Endothelial cell of umbilical vein (primary cell): ENCODE data around the gene RPUSD4. TPM values are rescaled to one million over a fixed set of nuclear protein-coding genes. Genes with fewer than 3 reads are reported as not detected.
A peak's percentile ranks its signal among the peaks of the same experiment; 100 is the strongest.

ENCODE experiments used
- BruUV-seq: library from RNA; stranded (reverse); fragments of 400-500 nt; replicated peaks from 2 replicates; lab custom pipeline; 2021; lab: Mats Ljungman, UMichigan
- CTCF ChIA-PET: fragments of 300-600, 350-600 bp; sonication (Branson Sonifier 250); formaldehyde crosslinking; loops from one replicate; lab custom pipeline; 2021; ENCODE audit warnings: antibody characterized with exemption, inconsistent platforms; lab: Charles Lee
- POLR2A ChIA-PET: fragments of 300-600, 350-600 bp; sonication (Branson Sonifier 250); formaldehyde crosslinking; loops from one replicate; lab custom pipeline; 2021; ENCODE audit warnings: antibody characterized with exemption, inconsistent platforms; lab: Charles Lee
- DNase-seq: peaks from one replicate; pipeline ENCODE4 v3.0.0-alpha.2; 2011; ENCODE audit warnings: low read depth, low spot score
- FAIRE-seq: peaks from 2 replicates; lab custom pipeline; 2011; peaks lifted over from hg19 to GRCh38; lab: Jason Lieb, UNC
- H2AFZ ChIP-seq: 2 replicates; pipeline ENCODE4 v1.6.0; 2012; ENCODE audit warnings: low read depth, low read length, control low read depth, inconsistent platforms
- H3K27ac ChIP-seq: 2 replicates; pipeline ENCODE4 v1.5.1; 2011; ENCODE audit warnings: low read depth, mild to moderate bottlenecking, control low read depth, low read length, moderate library complexity; ENCODE audit not compliant: insufficient read depth
- H3K27me3 ChIP-seq, 2 experiments: 2 replicates each; pipeline versions ENCODE4 v1.6.0 to v1.6.1; 2011; ENCODE audit warnings: low read length in 2 of 2, mixed read lengths in 1 of 2; ENCODE audit not compliant: control insufficient read depth in 2 of 2, insufficient read depth in 2 of 2
- H3K36me3 ChIP-seq, 2 experiments: 2 replicates in 1 of 2; 3 replicates in 1 of 2; pipeline ENCODE4 v1.5.1; 2011; ENCODE audit warnings: low read length in 2 of 2, mild to moderate bottlenecking in 1 of 2, moderate library complexity in 1 of 2; ENCODE audit not compliant: control insufficient read depth in 2 of 2, insufficient read depth in 2 of 2; ENCODE audit errors: extremely low read depth in 1 of 2
- H3K4me1 ChIP-seq: 3 replicates; pipeline ENCODE4 v1.5.1; 2011; ENCODE audit warnings: mild to moderate bottlenecking, low read length; ENCODE audit not compliant: control insufficient read depth, insufficient read depth; ENCODE audit errors: extremely low read depth
- H3K4me2 ChIP-seq: 2 replicates; pipeline ENCODE4 v1.6.1; 2011; ENCODE audit warnings: low read length, control low read depth, mixed read lengths; ENCODE audit not compliant: insufficient read depth
- H3K4me3 ChIP-seq, 3 experiments: fragments of 200-600 bp in 1 of 3; sonication (generic), shearing (Covaris generic) in 1 of 3; replicated peaks in 1 of 3; 2 replicates each; pipeline ENCODE4 v1.5.1; 2011 to 2016; ENCODE audit warnings: control low read depth in 3 of 3, low read length in 3 of 3, mild to moderate bottlenecking in 2 of 3, inconsistent platforms in 1 of 3, low read depth in 1 of 3, moderate library complexity in 1 of 3; ENCODE audit not compliant: insufficient read depth in 1 of 3
- H3K79me2 ChIP-seq: 2 replicates; pipeline ENCODE4 v1.6.0; 2012; ENCODE audit warnings: low read length, inconsistent platforms; ENCODE audit not compliant: control insufficient read depth, insufficient read depth
- H3K9ac ChIP-seq: replicated peaks from 2 replicates; pipeline ENCODE3; 2011; ENCODE audit warnings: low read length, control low read depth; ENCODE audit not compliant: insufficient read depth; ENCODE audit errors: extremely low read depth
- H3K9me1 ChIP-seq: replicated peaks from 3 replicates; pipeline ENCODE4 v1.6.0; 2011; ENCODE audit warnings: mild to moderate bottlenecking, low read length; ENCODE audit not compliant: control insufficient read depth, insufficient read depth; ENCODE audit errors: extremely low read depth
- H3K9me3 ChIP-seq: replicated peaks from 2 replicates; pipeline ENCODE4 v1.5.1; 2012; ENCODE audit warnings: low read length, inconsistent platforms; ENCODE audit not compliant: control insufficient read depth, insufficient read depth
- H4K20me1 ChIP-seq: replicated peaks from 2 replicates; pipeline ENCODE3; 2011; ENCODE audit warnings: mild to moderate bottlenecking, low read length; ENCODE audit not compliant: control insufficient read depth, insufficient read depth; ENCODE audit errors: extremely low read depth
- CTCF ChIP-seq, 2 donors: IDR thresholded peaks; 1 replicate in 1 of 2; 2 replicates in 1 of 2; pipeline ENCODE4 v1.5.1; 2011; ENCODE audit warnings: low read length in 2 of 2, mild to moderate bottlenecking in 2 of 2, moderate library complexity in 2 of 2, control low read depth in 1 of 2, inconsistent platforms in 1 of 2, low read depth in 1 of 2; ENCODE audit not compliant: insufficient read depth in 1 of 2; ENCODE audit errors: extremely low read depth in 1 of 2
- EZH2 ChIP-seq: IDR thresholded peaks from 2 replicates; pipeline ENCODE4 v1.6.1; 2012; ENCODE audit warnings: borderline replicate concordance, low read depth, mild to moderate bottlenecking, moderate library complexity, low read length, inconsistent platforms; ENCODE audit not compliant: severe bottlenecking
- FOS ChIP-seq: IDR thresholded peaks from 2 replicates; pipeline ENCODE4 v1.6.1; 2011; ENCODE audit warnings: mild to moderate bottlenecking, low read length, moderate library complexity, borderline replicate concordance; ENCODE audit not compliant: insufficient read depth
- GATA2 ChIP-seq: IDR thresholded peaks from 2 replicates; pipeline ENCODE4 v1.7.0; 2011; ENCODE audit warnings: low read depth, mild to moderate bottlenecking, moderate library complexity, mixed read lengths, low read length; ENCODE audit not compliant: insufficient read length, insufficient read depth
- JUN ChIP-seq: IDR thresholded peaks from 2 replicates; pipeline ENCODE4 v1.6.1; 2011; ENCODE audit warnings: borderline replicate concordance, low read depth; ENCODE audit not compliant: insufficient read length, insufficient read depth
- MAX ChIP-seq: IDR thresholded peaks from 2 replicates; pipeline ENCODE4 v1.6.1; 2011; ENCODE audit not compliant: insufficient read depth, insufficient read length
- MYC ChIP-seq: IDR thresholded peaks from one replicate; pipeline ENCODE4 v1.6.1; 2011; ENCODE audit warnings: mild to moderate bottlenecking, low read depth, low read length
- POLR2A ChIP-seq: IDR thresholded peaks from 2 replicates; pipeline ENCODE4 v1.6.1; 2012; ENCODE audit warnings: low read depth, mild to moderate bottlenecking, control low read depth, low read length
- POLR2AphosphoS5 ChIP-seq: IDR thresholded peaks from 2 replicates; pipeline ENCODE4 v1.6.1; 2012; ENCODE audit warnings: low read depth, mild to moderate bottlenecking, control low read depth, low read length, moderate library complexity; ENCODE audit not compliant: insufficient read depth
- dilution Hi-C: fragments of 300-500 bp; cut with MboI; formaldehyde crosslinking; loops from one replicate; pipeline ENCODE4 v1.15.0; 2019; ENCODE audit warnings: low sequenced_read_pairs; ENCODE audit not compliant: extremely low pct_ligation_motif_present
- intact Hi-C: fragments of 100-400 bp; cut with micrococcal nuclease; formaldehyde crosslinking; loops from one replicate; pipeline ENCODE4 v1.10.0; 2022
- polyA plus RNA-seq, 4 experiments: library from polyadenylated mRNA; depleted of rRNA in 3 of 4; stranded (reverse) in 3 of 4; unstranded in 1 of 4; fragments of >200 nt; gene quantifications; 2 replicates each; pipeline versions ENCODE4 v1.2.1 to v1.2.3, GENCODE V29; 2011 to 2012; ENCODE audit warnings: missing spikeins in 1 of 4
- total RNA-seq: library from RNA; stranded (reverse); gene quantifications from 2 replicates; pipeline ENCODE4 v1.2.3, GENCODE V29; 2021

Gene RPUSD4
- total and polyA plus RNA-seq, 2 donors (not counting 3 experiments of a cell fraction or from before 2014, with no cell fraction given) = 37.8 to 40.8 TPM

- H3K79me2 ChIP-seq = peaks cover 72% of the 10 kb centered on the region
- no peaks in the 10 kb centered on the region for H3K9me3 ChIP-seq
- DNase-seq (no peak), FAIRE-seq (no peak)
- intact Hi-C loops (loop anchor here (5.0 kb wide), 1 partner anchor 133 kb away; no protein-coding TSS in a partner anchor), dilution Hi-C loops (no loop called here)
- BruUV-seq = no TSS peak
- POLR2A ChIA-PET = no interaction called here
- H3K36me3 ChIP-seq = peaks cover 0 to 1% of the 10 kb centered on the region in 2 experiments
- no peak overlapping the region for H2AFZ ChIP-seq
- H3K9ac ChIP-seq = no peak overlapping the region
- H3K9me1 ChIP-seq = no peaks in the 10 kb centered on the region
- CTCF ChIA-PET = interaction anchor here (0.6 kb wide), 1 partner anchor 31 kb away, joined by 3 read pairs; no protein-coding TSS in a partner anchor
- H4K20me1 ChIP-seq = peaks cover 3% of the 10 kb centered on the region
- peak overlapping the region; percentile 43 for H3K4me2 ChIP-seq
- no peaks in the 10 kb centered on the region for H3K27me3 ChIP-seq
- TF ChIP-seq POLR2A = no peak
- TF ChIP-seq GATA2 = no peak
- no peak for TF ChIP-seq FOS
- no peak for TF ChIP-seq JUN
- TF ChIP-seq POLR2AphosphoS5 = no peak
- TF ChIP-seq MYC = no peak
- TF ChIP-seq MAX = no peak
- TF ChIP-seq EZH2 = no peak
- TF ChIP-seq CTCF (IDR thresholded peaks at IDR 0.05; ENCODE audit: extremely low read depth in 1 of 2, insufficient read depth in 1 of 2, low read depth in 1 of 2, low read length in 2 of 2) = no peak
- H3K4me1 ChIP-seq = peaks cover 17% of the 10 kb centered on the region
- no peak overlapping the region for H3K27ac ChIP-seq
- H3K4me3 ChIP-seq = no peak overlapping the region
These were observed 3.0 kb upstream of the RPUSD4 start for GRCh38 chr11:126214441-126214840.
